ENCODE measurements around the gene KRTAP20-1.

The KRTAP20-1 gene

GRCh38 chr21:30620522-30620921 is 4.3 kb downstream of the KRTAP20-1 start, which contains the start of gene KRTAP20-4:
Gene KRTAP20-4 (plus strand): TSS chr21:30620627.
- POLR2A ChIA-PET: no interaction called here

GRCh38 chr21:30623362-30623761 is 7.1 kb downstream of the KRTAP20-1 start:
- no peak for TF ChIP-seq ZNF843 (tag by site-specific recombination; IDR thresholded peaks at IDR 0.05)
- TF ChIP-seq ZNF148 (tag by site-specific recombination; IDR thresholded peaks at IDR 0.05; ENCODE audit: borderline replicate concordance): no peak
- no peak for TF ChIP-seq ZNF48 (tag by site-specific recombination; IDR thresholded peaks at IDR 0.05)
- no peak for TF ChIP-seq OVOL3 (tag by site-specific recombination; IDR thresholded peaks at IDR 0.05)
- TF ChIP-seq ZNF654 (tag by site-specific recombination; IDR thresholded peaks at IDR 0.05; ENCODE audit: low read depth): no peak
- no peak for TF ChIP-seq ZBTB20 (tag by site-specific recombination; IDR thresholded peaks at IDR 0.05)
- no peak for TF ChIP-seq ZNF350 (tag by site-specific recombination; IDR thresholded peaks at IDR 0.05)
- no peaks in the 10 kb centered on the region for H3K4me1 ChIP-seq (ENCODE audit: control insufficient read depth, insufficient read depth, low read length)
- H3K27ac ChIP-seq (ENCODE audit: extremely low read depth, low read depth, low read length): no peak overlapping the region
- no peaks in the 10 kb centered on the region for H3K36me3 ChIP-seq (ENCODE audit: control insufficient read depth in 2 of 2, insufficient read depth in 1 of 2, low read length in 2 of 2)
- ChIA-PET POLR2A (interaction anchor here (0.6 kb wide), 1 partner anchor 212 kb away, joined by 3 read pairs; no protein-coding TSS in a partner anchor), CTCF (no interaction called here)
- H3K9me3 ChIP-seq (ENCODE audit: control insufficient read depth, insufficient read depth, low read depth, low read length): no peaks in the 10 kb centered on the region
- H3K4me3 ChIP-seq (ENCODE audit: low read depth, low read length): no peak overlapping the region

More at GRCh38 chr21:30620522-30620921, 4.3 kb downstream of the KRTAP20-1 start, which contains the start of gene KRTAP20-4:
- TF ChIP-seq IKZF3 (tag by site-specific recombination; IDR thresholded peaks at IDR 0.05): no peak
- TF ChIP-seq ZNF596 (tag by site-specific recombination; IDR thresholded peaks at IDR 0.05): no peak
- TF ChIP-seq GLIS2 (tag by site-specific recombination; IDR thresholded peaks at IDR 0.05): no peak
- TF ChIP-seq KLF16 (tag by site-specific recombination; IDR thresholded peaks at IDR 0.05): no peak
- TF ChIP-seq SP7 (tag by site-specific recombination; IDR thresholded peaks at IDR 0.05): no peak
- TF ChIP-seq ZNF311 (tag by site-specific recombination; IDR thresholded peaks at IDR 0.05; ENCODE audit: borderline replicate concordance): no peak
- no peak for TF ChIP-seq ZBTB20 (tag by site-specific recombination; IDR thresholded peaks at IDR 0.05)
- no peak for TF ChIP-seq ELK4 (IDR thresholded peaks at IDR 0.05; ENCODE audit: borderline replicate concordance, low read depth, low read length)
- TF ChIP-seq ZSCAN5A (tag by site-specific recombination; IDR thresholded peaks at IDR 0.05): no peak
- no peak for TF ChIP-seq PBX3 (CRISPR knock-in tag; IDR thresholded peaks at IDR 0.05)
- TF ChIP-seq ZNF140 (tag by site-specific recombination; IDR thresholded peaks at IDR 0.05): no peak
- no peak for TF ChIP-seq ZBTB11 (tag by site-specific recombination; conservative IDR thresholded peaks at IDR 0.05; ENCODE audit: low read depth)
- no peak for TF ChIP-seq HOXC10 (CRISPR knock-in tag; IDR thresholded peaks at IDR 0.05)
- TF ChIP-seq ZNF121 (tag by site-specific recombination; IDR thresholded peaks at IDR 0.05): no peak
- CTCF ChIA-PET: no interaction called here
- Histone ChIP-seq H3K27ac (ENCODE audit: extremely low read depth, low read depth, low read length) (no peak within 1 kb of the TSS), H3K4me3 (ENCODE audit: low read depth, low read length) (no peak within 1 kb of the TSS), H3K9me3 (ENCODE audit: control insufficient read depth, insufficient read depth, low read depth, low read length) (no peaks in the 10 kb centered on the region), H3K4me1 (ENCODE audit: control insufficient read depth, insufficient read depth, low read length) (no peaks in the 10 kb centered on the region), H3K36me3 (ENCODE audit: control insufficient read depth in 2 of 2, insufficient read depth in 1 of 2, low read length in 2 of 2) (no peaks in the 10 kb centered on the region)
